ENCODE data around the gene LSM7.

LSM7 gene

DNA sequence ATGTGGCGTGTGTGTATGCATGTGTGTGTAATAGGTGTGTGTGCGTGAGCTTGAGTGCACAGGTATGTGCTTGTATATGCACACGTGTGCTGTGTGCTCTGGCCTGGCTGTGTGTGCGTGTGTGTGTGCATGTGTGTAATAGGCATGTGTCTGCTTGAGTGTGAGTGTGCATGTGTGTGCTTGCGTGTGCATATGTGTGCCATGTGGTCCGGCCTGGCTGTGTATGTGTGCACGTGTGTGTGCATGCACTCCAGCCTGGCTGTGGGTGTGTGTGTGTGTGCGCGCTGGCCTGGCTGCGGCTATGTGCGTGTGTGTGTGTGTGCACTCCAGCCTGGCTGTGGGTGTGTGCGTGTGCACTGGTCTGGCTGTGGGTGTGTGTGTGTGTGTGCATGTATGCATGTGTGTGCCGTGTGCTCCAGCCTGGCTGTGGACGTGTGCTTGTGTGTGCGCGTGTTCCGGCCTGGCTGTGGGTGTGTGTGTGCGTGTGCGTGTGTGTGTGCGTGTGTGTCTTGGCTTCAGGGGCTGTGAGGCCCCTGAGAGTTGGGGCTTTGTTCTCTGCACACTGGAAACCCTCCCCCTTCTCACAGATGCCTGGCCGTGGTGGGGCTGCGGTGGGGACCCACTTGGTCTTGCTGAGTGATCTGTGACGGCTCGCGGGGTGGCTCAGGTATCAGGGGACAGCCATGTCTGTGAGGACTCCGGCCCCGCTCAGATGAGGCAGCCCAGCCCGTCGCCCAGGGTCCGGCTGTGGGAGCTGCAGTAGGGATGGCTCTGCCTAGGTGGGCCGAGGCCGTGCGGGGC, 8.3 kb upstream of the LSM7 start:
- no peak for TF ChIP-seq POLR2A (IDR thresholded peaks at IDR 0.05; ENCODE audit: low read length)
- no peak for TF ChIP-seq GATA1 (IDR thresholded peaks at IDR 0.05; ENCODE audit: low read depth, low read length)
- DNase-seq: no peak

DNA sequence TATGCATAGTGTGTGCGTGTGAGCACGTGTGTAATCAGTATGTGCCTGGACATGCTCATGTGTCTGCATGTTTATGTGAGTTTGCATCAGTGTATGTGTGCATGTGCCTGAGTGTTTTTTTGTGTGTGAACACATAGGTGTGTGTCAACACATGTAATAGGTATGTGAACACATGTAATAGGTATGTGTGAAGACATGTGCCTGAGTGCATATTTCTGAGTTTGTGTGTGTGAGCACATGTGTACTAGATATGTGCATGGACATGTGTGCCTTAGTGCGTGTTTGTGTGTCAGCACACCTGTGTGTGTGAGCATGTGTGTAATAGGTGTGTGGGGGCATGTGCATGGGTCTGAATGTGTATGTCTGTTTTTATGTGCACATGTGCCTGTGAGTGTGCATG, 7.5 kb upstream of the LSM7 start:
- TF ChIP-seq POLR2A (IDR thresholded peaks at IDR 0.05; ENCODE audit: low read length) (no peak), GATA1 (IDR thresholded peaks at IDR 0.05; ENCODE audit: low read depth, low read length) (no peak)
- DNase-seq: no peak

GRCh38 chr19:2334986-2335846, 6.8 kb upstream of the LSM7 start:
- DNase-seq: peak; percentile 64 to 72
- TF ChIP-seq GATA1 (IDR thresholded peaks at IDR 0.05; ENCODE audit: low read depth, low read length) (no peak), POLR2A (IDR thresholded peaks at IDR 0.05; ENCODE audit: low read length) (no peak)

GRCh38 chr19:2334426-2334825, 6.0 kb upstream of the LSM7 start:
- DNase-seq: no peak
- TF ChIP-seq GATA1 (IDR thresholded peaks at IDR 0.05; ENCODE audit: low read depth, low read length): no peak
- no peak for TF ChIP-seq POLR2A (IDR thresholded peaks at IDR 0.05; ENCODE audit: low read length)

DNA sequence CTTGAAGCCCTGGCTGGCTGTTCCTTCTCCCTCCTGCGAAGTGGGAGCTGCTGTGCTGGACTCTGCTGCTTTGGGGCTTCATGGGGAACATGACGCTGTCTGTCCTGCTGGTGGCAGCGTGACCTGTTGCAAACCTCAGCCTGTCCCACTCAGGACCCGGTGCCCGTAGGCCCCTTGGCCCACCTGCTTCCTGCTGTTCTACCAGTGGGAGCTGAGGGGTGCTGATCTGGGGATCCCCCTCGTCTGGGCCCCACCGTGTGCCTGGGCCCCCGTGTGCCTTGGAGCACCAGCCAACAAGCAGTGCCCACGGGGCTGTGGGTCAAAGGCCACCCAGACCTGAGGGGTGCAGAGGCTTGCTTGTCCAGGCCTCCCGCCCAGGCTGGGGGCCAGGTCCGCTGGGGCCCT, 5.4 kb upstream of the LSM7 start:
- no peak for DNase-seq
- no peak for TF ChIP-seq GATA1 (IDR thresholded peaks at IDR 0.05; ENCODE audit: low read depth, low read length)
- no peak for TF ChIP-seq POLR2A (IDR thresholded peaks at IDR 0.05; ENCODE audit: low read length)

DNA sequence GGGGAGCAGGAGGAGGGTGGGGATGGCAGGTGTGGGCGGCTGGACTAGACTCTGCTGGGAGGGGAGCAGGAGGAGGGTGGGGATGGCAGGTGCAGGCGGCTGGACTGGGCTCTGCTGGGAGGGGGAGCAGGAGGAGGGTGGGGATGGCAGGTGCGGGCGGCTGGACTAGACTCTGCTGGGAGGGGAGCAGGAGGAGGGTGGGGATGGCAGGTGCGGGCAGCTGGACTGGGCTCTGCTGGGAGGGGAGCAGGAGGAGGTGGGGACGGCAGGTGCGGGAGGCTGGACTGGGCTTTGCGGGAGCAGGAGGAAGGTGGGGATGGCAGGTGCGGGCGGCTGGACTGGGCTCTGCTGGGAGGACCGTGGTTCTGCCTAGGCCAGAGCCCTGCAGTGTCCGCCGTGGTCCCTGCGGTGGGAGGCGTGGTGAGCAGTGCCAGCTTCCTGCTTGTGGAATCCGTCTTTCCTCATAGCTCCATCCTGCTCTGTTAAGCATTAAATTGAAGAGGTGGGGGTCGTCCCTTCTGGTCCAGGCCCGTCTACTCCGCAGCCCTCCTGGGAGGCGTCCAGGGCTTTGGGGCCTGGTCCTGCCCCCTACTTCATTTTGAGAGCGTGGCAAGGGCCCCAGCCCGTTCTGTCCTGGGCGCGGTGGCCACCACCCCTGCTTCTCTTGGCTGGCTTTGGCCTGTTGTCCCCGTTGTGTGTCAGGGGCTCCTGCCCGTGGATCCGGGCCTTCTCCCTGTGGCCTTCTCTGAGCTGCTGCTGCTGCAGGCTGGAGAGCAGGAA, 4.8 kb upstream of the LSM7 start:
- DNase-seq: no peak
- no peak for TF ChIP-seq GATA1 (IDR thresholded peaks at IDR 0.05; ENCODE audit: low read depth, low read length)
- no peak for TF ChIP-seq POLR2A (IDR thresholded peaks at IDR 0.05; ENCODE audit: low read length)

DNA sequence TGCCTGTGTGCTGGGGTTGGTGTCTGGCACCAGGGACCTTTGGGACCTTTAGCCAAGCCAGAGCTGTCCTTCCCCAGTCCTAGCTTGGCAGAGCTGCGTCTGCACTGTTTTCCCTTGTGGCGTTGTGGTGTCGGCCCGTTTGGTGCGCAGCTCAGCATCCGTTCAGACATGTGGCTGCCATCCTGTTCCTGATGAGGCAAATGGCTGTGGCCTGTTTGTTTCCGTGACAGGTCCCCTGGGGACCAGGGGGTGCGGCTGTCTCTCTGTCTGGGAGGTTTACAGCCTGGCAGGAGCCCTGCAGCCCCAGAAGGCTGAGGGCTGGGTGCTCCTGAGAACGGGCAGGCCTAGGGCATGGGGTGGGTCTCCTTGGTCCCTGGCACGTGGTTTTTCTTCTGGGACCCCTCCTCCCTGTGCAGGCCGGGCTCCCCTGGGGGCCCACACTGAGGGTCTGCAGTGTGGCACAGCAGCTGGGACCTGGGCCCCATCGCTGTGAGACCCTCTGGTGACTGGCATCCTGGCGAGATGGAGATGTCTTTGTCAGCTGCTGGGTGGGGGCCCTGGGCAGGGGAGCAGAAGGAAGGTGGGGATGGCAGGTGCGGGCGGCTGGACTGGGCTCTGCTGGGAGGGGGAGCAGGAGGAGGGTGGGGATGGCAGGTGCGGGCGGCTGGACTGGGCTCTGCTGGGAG, 4.1 kb upstream of the LSM7 start:
- TF ChIP-seq GATA1 (IDR thresholded peaks at IDR 0.05; ENCODE audit: low read depth, low read length) (no peak), POLR2A (IDR thresholded peaks at IDR 0.05; ENCODE audit: low read length) (no peak)
- DNase-seq: no peak

GRCh38 chr19:2331601-2332246, 3.3 kb upstream of the LSM7 start:
- no peak for TF ChIP-seq POLR2A (IDR thresholded peaks at IDR 0.05; ENCODE audit: low read length)
- TF ChIP-seq GATA1 (IDR thresholded peaks at IDR 0.05; ENCODE audit: low read depth, low read length): no peak
- DNase-seq: no peak

- peak in 1 of 2 experiments; percentile 37 for DNase-seq
- TF ChIP-seq GATA1 (IDR thresholded peaks at IDR 0.05; ENCODE audit: low read depth, low read length) (no peak), POLR2A (IDR thresholded peaks at IDR 0.05; ENCODE audit: low read length) (no peak)
Measured at GRCh38 chr19:2330632-2331284, 2.4 kb upstream of the LSM7 start.

DNA sequence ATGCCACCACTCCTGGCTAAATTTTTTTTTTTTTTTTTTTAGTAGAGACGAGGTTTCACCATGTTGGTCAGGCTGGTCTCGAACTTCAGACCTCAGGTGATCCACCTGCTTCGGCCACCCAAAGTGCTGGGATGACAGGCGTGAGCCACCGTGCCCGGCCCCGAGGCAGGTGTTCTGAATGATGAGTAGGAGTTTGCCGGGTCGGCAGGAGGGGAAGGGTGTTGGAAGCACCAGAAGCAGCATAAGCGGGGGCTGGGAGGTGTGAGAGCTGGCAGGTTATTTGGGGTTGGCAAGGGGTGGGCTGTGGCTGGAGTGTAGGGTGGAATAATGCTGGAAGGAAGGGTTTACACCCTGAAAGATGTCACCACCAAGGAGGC, 1.9 kb upstream of the LSM7 start:
- no peak for DNase-seq

DNA sequence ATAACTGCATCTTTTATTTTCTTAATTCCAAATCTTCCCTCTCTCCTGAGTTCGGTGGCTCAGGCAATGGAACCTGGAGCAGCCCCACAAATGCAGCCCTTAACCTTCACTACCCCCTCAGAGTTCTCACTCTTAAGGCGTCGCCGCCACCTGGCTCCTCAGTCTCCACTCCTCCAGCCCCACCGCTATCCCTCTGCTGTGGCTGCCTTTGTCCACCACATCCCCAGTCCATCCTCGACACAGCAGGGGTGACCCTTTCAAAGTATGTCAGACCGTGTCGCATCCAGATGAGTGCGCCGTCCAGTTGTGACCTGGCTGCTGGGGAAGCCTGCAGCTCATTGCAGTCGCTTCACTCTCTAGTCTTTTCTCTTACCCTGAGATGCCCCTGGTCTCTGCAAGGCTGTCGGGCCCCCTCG, 1.1 kb upstream of the LSM7 start:
- DNase-seq: no peak
- TF ChIP-seq GATA1 (IDR thresholded peaks at IDR 0.05; ENCODE audit: low read depth, low read length) (no peak), POLR2A (IDR thresholded peaks at IDR 0.05; ENCODE audit: low read length) (no peak)

More for the DNA sequence above, 1.9 kb upstream of the LSM7 start:
- no peak for TF ChIP-seq POLR2A (IDR thresholded peaks at IDR 0.05; ENCODE audit: low read length)
- TF ChIP-seq GATA1 (IDR thresholded peaks at IDR 0.05; ENCODE audit: low read depth, low read length): no peak

DNA sequence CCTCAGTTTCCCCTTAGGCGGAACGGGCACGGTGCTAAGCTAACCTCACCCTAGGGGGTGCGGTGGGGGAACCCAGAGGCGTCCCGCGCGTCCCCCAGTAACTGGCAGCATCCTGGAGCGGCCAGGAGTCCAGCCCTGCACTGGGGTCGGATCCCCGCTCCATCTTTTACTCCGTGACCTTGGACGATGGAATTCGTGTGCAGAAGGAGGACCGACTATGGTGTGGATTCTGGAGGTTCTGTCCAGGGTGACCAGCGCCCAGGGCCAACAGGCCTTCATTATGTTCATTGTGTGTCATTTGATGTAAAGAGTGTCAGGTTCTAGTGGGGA, 728 bp upstream of the LSM7 start:
- DNase-seq: peak in 1 of 2 experiments; percentile 51
- TF ChIP-seq GATA1 (IDR thresholded peaks at IDR 0.05; ENCODE audit: low read depth, low read length): no peak
- TF ChIP-seq POLR2A (IDR thresholded peaks at IDR 0.05; ENCODE audit: low read length): no peak

All from erythroblast (primary cell).